HG03135 (cell line): ENCODE results near the gene BANP.

Source experiments
- ATAC-seq: cut with Tn5 transposase; IDR thresholded peaks from one replicate; pipeline ENCODE4 v1.9.1; 2021; ENCODE audit warnings: mild to moderate bottlenecking, moderate library complexity; ENCODE audit not compliant: unreplicated experiment

Gene BANP

DNA sequence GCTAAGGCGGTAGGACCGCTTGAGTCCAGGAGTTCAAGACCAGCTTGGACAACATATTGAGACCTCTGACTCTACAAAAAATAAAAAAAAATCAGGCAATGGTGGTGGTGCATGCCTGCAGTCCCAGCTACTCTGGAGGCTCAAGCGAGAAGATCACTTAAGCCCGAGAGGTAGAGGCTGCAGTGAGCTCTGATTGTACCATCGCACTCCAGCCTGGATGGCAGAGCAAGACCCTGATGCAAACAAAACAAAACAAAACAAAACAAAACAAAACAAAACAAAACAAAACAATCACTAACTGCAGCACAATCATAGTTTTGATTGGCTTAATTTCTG lies 2.5 kb upstream of the BANP start:
- ATAC-seq: no peak

DNA sequence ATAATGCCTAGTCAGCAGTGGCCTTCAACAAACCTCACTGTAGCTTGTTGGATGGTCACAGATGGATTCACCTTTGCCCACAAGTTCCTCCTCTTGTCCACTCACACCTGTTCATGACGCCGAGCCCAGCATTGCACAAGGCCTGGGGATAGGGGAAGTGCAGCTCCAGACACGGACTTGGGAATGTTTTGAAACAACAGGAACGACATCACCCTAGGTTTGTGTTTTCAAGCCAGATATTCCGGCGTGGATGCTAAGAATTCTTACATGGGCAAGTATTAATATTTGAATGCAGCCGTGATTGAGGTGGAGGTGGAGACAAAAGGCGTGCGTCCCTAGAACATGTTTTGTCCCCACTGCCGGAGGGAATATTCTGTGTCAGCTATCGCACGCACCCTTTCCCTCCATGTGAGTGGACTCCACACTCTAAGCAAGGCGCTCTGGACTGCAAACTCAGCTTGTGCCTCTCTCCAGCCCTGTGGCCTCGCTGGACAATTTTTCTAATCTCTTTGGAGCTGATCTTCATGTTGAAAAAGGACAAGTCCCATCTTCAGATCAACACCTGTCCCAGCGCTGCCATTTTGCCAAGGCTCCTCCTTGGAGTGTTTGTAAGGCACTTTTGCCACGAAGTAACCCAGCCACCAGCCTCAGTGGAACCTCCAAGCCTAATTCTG lies 2.0 kb upstream of the BANP start:
- ATAC-seq: no peak

DNA sequence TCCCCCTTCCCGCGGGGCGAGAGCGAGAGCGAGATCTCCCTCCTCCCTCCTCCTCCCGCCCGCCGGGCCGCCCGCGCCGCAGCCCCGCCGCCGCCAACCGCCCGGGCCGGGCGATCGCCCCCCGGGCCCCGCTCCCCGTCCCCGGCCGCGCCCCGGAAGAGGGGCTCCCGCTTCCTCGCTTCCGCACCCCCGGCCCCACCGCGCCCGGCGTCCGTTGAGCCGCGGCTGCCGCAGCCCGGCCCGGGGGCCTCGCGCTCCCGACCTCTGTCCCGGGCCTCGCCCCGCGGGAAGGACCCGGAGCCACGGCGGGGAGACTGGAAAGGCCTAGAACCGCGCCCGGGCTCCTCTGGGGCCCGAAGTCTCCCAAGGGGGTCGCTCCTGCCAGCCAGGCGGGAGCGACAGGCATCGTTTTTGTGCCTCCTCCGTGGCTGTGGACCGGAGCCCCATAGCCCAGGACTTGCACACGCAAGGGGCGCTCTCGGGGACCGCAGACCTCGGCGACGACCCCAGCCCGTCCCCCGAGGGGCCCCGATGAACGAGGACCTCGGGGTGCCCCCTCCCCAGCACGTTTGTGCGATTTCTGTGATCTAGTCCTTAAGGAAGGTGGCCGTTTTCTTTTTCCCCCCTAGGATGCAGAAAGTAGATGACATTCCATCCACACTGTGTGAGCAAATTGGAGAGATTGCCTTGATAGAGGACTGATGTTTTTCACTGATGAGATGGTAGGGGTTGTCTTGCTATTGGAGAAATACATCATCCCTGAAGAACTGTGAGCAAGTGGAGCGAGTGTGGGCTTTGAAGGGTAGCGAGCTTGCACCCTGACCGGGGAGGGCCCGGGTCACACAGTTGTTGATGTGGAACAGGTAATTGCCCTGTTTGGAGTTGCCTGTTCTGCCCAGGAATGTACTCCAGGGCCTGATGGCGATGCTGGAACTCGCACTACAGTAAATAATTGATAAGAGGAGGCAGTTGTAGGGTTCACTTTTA lies 611 bp downstream of the BANP start:
- peak; percentile 18 for ATAC-seq

DNA sequence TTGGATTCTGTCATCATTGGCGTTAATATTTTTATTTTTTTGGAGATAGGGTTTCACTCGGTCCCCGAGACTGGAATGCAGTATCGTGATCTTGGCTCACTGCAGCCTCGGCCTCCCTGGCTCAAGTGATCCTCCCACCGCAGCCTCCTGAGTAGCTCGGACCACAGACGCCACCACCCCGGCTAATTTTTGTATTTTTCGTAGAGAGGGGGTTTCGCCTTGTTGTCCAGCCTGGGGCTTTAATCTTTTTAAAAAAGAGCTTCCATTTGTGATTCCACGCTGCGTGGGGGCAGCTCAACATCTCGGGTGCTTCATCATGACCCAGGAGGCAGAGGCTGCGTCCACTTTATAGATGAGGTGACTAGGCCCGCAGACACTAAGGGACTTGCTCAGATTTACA lies 1.5 kb downstream of the BANP start:
- no peak for ATAC-seq

DNA sequence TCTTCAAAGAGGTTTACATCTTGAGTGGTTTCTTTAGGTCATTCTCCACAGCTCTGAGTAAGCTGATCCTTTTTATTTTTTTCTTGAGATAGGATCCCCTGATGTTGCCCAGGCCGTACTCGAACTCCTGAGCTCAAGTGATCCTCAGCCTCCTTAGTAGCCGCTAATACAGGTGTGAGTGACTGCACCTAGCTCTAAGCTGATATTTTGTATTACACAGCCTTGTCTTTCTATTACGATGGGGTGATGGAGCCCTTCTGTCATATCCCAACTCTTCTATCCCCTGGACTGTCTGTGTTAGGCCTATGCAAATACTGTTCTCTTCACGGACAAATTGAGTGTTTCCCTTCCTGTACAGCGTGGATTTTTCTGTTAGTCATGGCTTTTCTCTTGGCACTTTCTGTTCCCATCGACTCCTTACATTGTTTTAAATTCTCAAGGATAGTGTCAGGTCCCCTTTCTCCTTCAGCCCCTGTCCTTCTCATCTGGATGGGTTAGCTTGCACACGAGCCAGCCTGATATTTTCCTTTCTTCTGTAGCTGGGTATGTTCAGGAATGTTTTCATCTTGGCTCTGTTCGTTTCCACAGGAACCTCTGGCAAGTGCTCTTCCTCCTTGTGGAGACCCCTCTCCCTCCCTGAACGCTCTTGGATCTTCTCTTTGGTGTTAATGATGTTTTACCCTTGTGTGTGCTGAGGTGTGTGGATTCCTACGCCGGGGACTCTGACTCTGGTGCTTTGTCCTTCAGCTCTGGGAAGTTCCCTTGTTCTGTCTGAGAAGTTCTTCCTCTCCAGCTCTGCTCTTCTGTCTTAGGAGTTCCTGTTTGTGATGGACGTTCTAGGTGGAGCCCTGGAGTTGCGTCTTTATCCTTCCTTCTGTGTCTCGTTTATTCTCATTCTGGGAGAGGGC lies 2.3 kb downstream of the BANP start:
- ATAC-seq: no peak

- no peak for ATAC-seq
These were observed 3.1 kb downstream of the BANP start for GRCh38 chr16:87954361-87954760.

- ATAC-seq: no peak
These were observed 3.6 kb downstream of the BANP start for GRCh38 chr16:87954826-87955225.

GRCh38 chr16:87955302-87956097 lies 4.3 kb downstream of the BANP start:
- no peak for ATAC-seq

DNA sequence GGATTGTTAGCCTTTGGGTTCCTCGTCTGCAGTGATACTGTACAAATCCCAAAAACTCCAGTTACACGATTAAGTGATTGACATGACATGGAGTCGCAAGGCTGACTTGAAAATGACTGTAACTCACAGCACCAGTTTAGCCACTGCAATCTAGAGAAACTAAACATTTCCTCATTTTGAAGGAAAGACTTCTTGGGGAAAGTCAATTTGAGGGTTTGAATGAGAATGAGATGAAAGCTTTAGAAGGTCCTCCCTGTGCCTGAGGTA lies 4.8 kb downstream of the BANP start:
- no peak for ATAC-seq

- ATAC-seq: no peak
These were observed 5.4 kb downstream of the BANP start for GRCh38 chr16:87956365-87957231.

GRCh38 chr16:87957296-87958094 lies 6.3 kb downstream of the BANP start:
- ATAC-seq: no peak

GRCh38 chr16:87958632-87959031 lies 7.4 kb downstream of the BANP start:
- no peak for ATAC-seq

DNA sequence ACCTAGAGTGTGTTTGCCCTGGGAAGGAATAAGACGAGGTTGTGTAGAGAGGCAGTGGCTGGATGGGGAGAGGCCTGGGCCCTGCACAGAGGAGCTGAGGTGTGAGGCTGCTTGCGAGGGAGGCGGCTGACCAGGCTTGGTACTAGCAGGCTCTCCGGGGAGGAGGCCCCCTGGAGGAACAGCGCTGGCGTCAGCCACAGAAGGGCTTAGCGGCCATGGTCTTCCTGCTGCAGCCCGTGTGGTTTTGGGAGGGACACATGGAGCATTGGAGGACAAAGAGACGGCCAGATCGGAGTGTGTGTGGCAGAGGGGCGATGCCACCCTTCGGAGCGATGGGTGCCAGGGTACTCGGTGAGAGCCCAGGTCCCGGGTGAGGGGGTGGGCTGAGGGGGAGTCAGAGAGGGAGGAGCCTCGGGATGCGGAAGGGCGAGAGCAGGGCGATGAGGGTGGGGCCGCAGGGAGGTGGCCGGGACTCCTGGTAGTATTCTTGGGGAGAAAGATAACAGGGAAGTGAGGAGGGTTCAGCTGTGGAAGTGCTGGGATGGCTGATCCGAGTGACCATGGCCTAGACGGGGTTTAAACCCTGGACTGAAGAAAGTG lies 8.3 kb downstream of the BANP start:
- no peak for ATAC-seq

- ATAC-seq: no peak
These were observed 9.1 kb downstream of the BANP start for GRCh38 chr16:87960296-87960695.

DNA sequence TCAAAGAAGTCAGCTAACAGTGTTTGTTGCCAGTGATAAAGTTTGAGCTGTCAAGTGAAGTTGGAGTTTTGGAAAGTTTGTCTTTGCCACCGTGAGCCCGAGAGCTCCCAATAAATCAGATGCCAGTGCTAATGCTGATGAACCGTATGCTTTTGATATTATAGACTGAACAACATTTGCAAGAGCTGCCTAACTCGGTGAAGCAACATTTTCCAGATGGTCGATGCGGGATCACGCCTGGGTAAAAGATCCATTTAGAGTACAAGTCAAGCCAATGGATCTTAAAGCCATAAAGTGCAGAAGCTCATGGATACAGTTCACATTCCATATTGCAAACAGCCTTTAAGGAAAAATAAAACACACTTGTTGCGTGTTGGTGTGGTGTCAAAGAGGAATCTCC lies 9.6 kb downstream of the BANP start:
- ATAC-seq: no peak

DNA sequence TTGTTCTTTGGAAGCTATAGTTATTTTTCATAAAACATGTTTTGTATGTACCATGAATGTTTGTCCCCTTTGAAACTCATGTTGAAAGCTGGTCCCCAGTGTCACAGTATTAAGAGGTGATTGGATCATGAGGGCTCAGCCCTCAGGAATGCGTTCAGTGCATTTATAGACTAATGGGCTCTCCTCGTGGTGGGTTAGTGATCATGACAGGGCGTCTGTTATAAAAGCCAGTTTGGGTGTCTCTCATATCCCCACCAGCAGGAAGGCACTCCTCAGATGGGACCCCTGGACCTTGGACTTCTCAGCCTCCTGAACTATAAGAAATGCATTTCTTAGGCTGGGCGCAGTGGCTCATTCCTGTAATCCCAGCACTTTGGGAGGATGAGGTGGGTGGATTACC lies 10.4 kb downstream of the BANP start:
- ATAC-seq: no peak

DNA sequence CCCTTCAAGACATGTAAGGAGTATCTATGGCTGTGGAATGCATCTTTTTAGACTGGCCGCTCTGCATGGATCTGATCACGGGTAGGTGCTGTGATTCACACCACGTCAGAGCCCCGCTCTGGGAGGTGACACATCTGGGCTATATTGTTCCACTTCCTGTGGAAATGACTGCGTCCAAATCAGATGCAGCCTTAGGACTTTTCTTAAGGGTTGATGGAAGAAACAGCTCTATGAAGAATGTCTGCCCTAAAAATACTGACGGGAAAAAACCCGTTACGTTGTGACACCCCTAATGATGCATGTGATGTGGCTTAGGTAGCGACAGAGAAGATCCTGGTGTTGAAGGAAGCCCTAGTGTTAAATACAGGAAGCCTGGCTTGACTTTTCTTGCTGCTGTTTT lies 12.2 kb downstream of the BANP start:
- ATAC-seq: no peak

- no peak for ATAC-seq
These were observed 12.9 kb downstream of the BANP start for GRCh38 chr16:87964049-87964659.
